K562 (cell line): ENCODE results near the gene ELK4. TPM values are rescaled to one million over a fixed set of nuclear protein-coding genes. Genes with fewer than 3 reads are reported as not detected.
A peak's percentile ranks its signal among the peaks of the same experiment; 100 is the strongest.

ENCODE experiments used
- ATAC-seq: fragments of 200-7000 bp; cut with Tn5 transposase; 3 replicates; pipeline ENCODE4 v1.9.1; 2020; ENCODE audit warnings: moderate library complexity
- BruUV-seq: library from RNA; stranded (reverse); fragments of 400-500 nt; replicated peaks from 2 replicates; lab custom pipeline; 2021; lab: Mats Ljungman, UMichigan
- CTCF ChIA-PET: fragments of 300-600 bp; formaldehyde crosslinking; extraction: SDS; loops from one replicate; lab custom pipeline; 2021; ENCODE audit warnings: low intra/inter-chr PET ratio; lab: Yijun Ruan, JAX
- POLR2A ChIA-PET: fragments of 300-600, 350-650 bp; sonication (Branson Sonifier 250); formaldehyde crosslinking; extraction: SDS; loops from one replicate; lab custom pipeline; 2021; ENCODE audit warnings: antibody characterized with exemption, inconsistent platforms; lab: Yijun Ruan, JAX
- DNase-seq, 4 experiments: peaks; one replicate each; pipeline versions ENCODE4 v3.0.0 to v3.0.0-alpha.2; 2011 to 2018; ENCODE audit warnings: low spot score in 3 of 4, mixed read lengths in 3 of 4; ENCODE audit errors: extremely low read depth in 1 of 4
- FAIRE-seq: peaks from 2 replicates; lab custom pipeline; 2011; peaks lifted over from hg19 to GRCh38; lab: Jason Lieb, UNC
- H2AFZ ChIP-seq: 2 replicates; pipeline ENCODE4 v1.6.0; 2011; ENCODE audit warnings: low read depth, low read length, control low read depth, inconsistent platforms
- H3K27ac ChIP-seq: fragments of 200-600 bp; 3 replicates; pipeline ENCODE4 v1.8.0; 2011; ENCODE audit warnings: low read depth, mild to moderate bottlenecking, control low read depth, inconsistent platforms, low read length, moderate library complexity, mixed read lengths; ENCODE audit errors: extremely low read depth
- H3K27me3 ChIP-seq, 2 experiments: fragments of 300-600 bp in 1 of 2; 2 replicates in 1 of 2; 3 replicates in 1 of 2; pipeline versions ENCODE4 v1.6.0 to v1.8.0; 2011; ENCODE audit warnings: inconsistent platforms in 2 of 2, low read length in 2 of 2, mild to moderate bottlenecking in 1 of 2, mixed read lengths in 1 of 2, moderate library complexity in 1 of 2; ENCODE audit not compliant: control insufficient read depth in 2 of 2, insufficient read depth in 2 of 2
- H3K36me3 ChIP-seq: fragments of 300-600 bp; 3 replicates; pipeline ENCODE4 v1.8.0; 2011; ENCODE audit warnings: mild to moderate bottlenecking, low read length, inconsistent platforms; ENCODE audit not compliant: control insufficient read depth, insufficient read depth
- H3K4me1 ChIP-seq, 2 experiments: fragments of 200-600 bp in 1 of 2; replicated peaks in 1 of 2; 2 replicates in 1 of 2; 3 replicates in 1 of 2; pipeline versions ENCODE4 v1.5.1 to v1.8.0; 2011; ENCODE audit warnings: inconsistent platforms in 2 of 2, low read length in 2 of 2, mild to moderate bottlenecking in 1 of 2, mixed read lengths in 1 of 2, moderate library complexity in 1 of 2; ENCODE audit not compliant: control insufficient read depth in 2 of 2, insufficient read depth in 2 of 2
- H3K4me2 ChIP-seq: 2 replicates; pipeline ENCODE4 v1.6.1; 2011; ENCODE audit warnings: low read length, control low read depth, inconsistent platforms, mixed read lengths; ENCODE audit not compliant: insufficient read depth
- H3K4me3 ChIP-seq: fragments of 200-600 bp; sonication (generic), shearing (Covaris generic); 2 replicates; pipeline ENCODE4 v1.5.1; 2016; ENCODE audit warnings: control low read depth, inconsistent platforms
- H3K79me2 ChIP-seq: fragments of 200-600 bp; 3 replicates; pipeline ENCODE4 v1.8.0; 2011; ENCODE audit warnings: low read length, inconsistent platforms; ENCODE audit not compliant: control insufficient read depth, insufficient read depth
- H3K9ac ChIP-seq, 2 experiments: 2 replicates each; pipeline versions ENCODE4 v1.6.0 to v1.6.1; 2011; ENCODE audit warnings: low read depth in 2 of 2, low read length in 2 of 2, control low read depth in 1 of 2, inconsistent platforms in 1 of 2, mild to moderate bottlenecking in 1 of 2, mixed read lengths in 1 of 2; ENCODE audit not compliant: insufficient read depth in 1 of 2
- H3K9me1 ChIP-seq: one replicate; pipeline ENCODE4 v1.6.0; 2011; ENCODE audit warnings: inconsistent platforms, mild to moderate bottlenecking, low read length, moderate library complexity; ENCODE audit not compliant: control insufficient read depth, insufficient read depth
- H3K9me3 ChIP-seq: replicated peaks from 2 replicates; pipeline ENCODE4 v1.5.1; 2011; ENCODE audit warnings: low read depth, low read length, inconsistent platforms; ENCODE audit not compliant: control insufficient read depth, insufficient read depth
- H4K20me1 ChIP-seq: replicated peaks from 2 replicates; pipeline ENCODE4 v1.6.1; 2011; ENCODE audit warnings: low read length, inconsistent platforms, mixed read lengths; ENCODE audit not compliant: control insufficient read depth, insufficient read depth
- CC2D1A ChIP-seq: fragments of 450-650 bp; IDR thresholded peaks from 2 replicates; pipeline ENCODE4 v1.6.1; 2017; ENCODE audit warnings: mild to moderate bottlenecking
- CCAR2 ChIP-seq: fragments of 200-400 bp; formaldehyde crosslinking; IDR thresholded peaks from 2 replicates; pipeline ENCODE4 v1.6.1; 2017; ENCODE audit warnings: mild to moderate bottlenecking, low read depth, low read length
- CREB5 ChIP-seq: fragments of 250-450 bp; sonication (Bioruptor Pico); IDR thresholded peaks from 2 replicates; pipeline ENCODE4 v1.5.0; 2020; ENCODE audit warnings: mild to moderate bottlenecking
- FIP1L1 ChIP-seq: fragments of 200-400 bp; formaldehyde crosslinking; IDR thresholded peaks from 2 replicates; pipeline ENCODE4 v1.6.1; 2018; ENCODE audit warnings: mild to moderate bottlenecking, low read depth, low read length; ENCODE audit not compliant: poor library complexity, severe bottlenecking
- GTF3C2 ChIP-seq: IDR thresholded peaks from 3 replicates; pipeline ENCODE4 v1.6.1; 2011; ENCODE audit warnings: borderline replicate concordance, mild to moderate bottlenecking, moderate library complexity; ENCODE audit not compliant: insufficient read length; ENCODE audit errors: extremely low read depth
- HMGN3 ChIP-seq: IDR thresholded peaks from 2 replicates; pipeline ENCODE4 v1.6.1; 2011; ENCODE audit warnings: borderline replicate concordance, low read depth, mild to moderate bottlenecking, mixed read lengths, low read length; ENCODE audit not compliant: insufficient read length; ENCODE audit errors: extremely low read depth
- KHSRP ChIP-seq: fragments of 450-650 bp; IDR thresholded peaks from 2 replicates; pipeline ENCODE4 v1.6.1; 2017
- PTTG1 ChIP-seq: fragments of 450-650 bp; IDR thresholded peaks from 2 replicates; pipeline ENCODE4 v1.6.1; 2016; ENCODE audit warnings: low read depth, mild to moderate bottlenecking, missing genetic modification characterization, missing compliant biosample characterization
- TAL1 ChIP-seq: fragments of 450-650 bp; IDR thresholded peaks from 2 replicates; pipeline ENCODE4 v1.6.1; 2016; ENCODE audit warnings: mild to moderate bottlenecking
- ZNF121 ChIP-seq: sonication (generic); formaldehyde crosslinking; conservative IDR thresholded peaks from 2 replicates; pipeline ENCODE4 v1.8.0; 2022; ENCODE audit warnings: missing genetic modification reagents
- ZNF316 ChIP-seq: fragments of 450-650 bp; IDR thresholded peaks from 2 replicates; pipeline ENCODE4 v1.6.1; 2016
- ZNF583 ChIP-seq: fragments of 250-450 bp; sonication (Bioruptor Pico); IDR thresholded peaks from 2 replicates; pipeline ENCODE4 v1.4.0; 2020
- WGBS: fragments of 100-300 bp; shearing (Covaris generic); methylation state at CpG from one replicate; pipeline ENCODE4 v1.1.6; 2016; ENCODE audit warnings: low coverage, mixed read lengths; ENCODE audit not compliant: insufficient coverage; ENCODE audit errors: missing lambda C conversion rate; 5-methylcytosine and 5-hydroxymethylcytosine counted together
- in situ Hi-C: fragments of 300-500 bp; cut with MboI; formaldehyde crosslinking; loops from 4 replicates; pipeline ENCODE4 v1.15.0; 2018; ENCODE audit warnings: inconsistent platforms, mixed read lengths
- intact Hi-C: fragments of 100-400 bp; cut with micrococcal nuclease; formaldehyde crosslinking; loops from 2 replicates; pipeline ENCODE4 v1.14.2; 2022
- polyA plus RNA-seq, 8 experiments: library from polyadenylated mRNA; depleted of rRNA in 4 of 8; stranded (reverse) in 5 of 8; unstranded in 3 of 8; fragments of >200 nt; fragmentation: Nextera tagmentation in 2 of 8; fragmentation: Illumina TruSeq in 1 of 8; extraction: Ambion mirVana in 2 of 8; extraction: Trizol in 1 of 8; gene quantifications; 2 replicates each; pipeline versions ENCODE4 v1.2.1 to v1.2.3, GENCODE V29; 2011 to 2014; ENCODE audit warnings: inconsistent platforms in 1 of 8, missing spikeins in 1 of 8
- total RNA-seq, 7 experiments: library from RNA; depleted of rRNA in 6 of 7; stranded (reverse); fragments of >200 nt in 6 of 7; fragmentation: Illumina TruSeq in 2 of 7; extraction: Trizol in 2 of 7; gene quantifications; 2 replicates each; pipeline versions ENCODE4 v1.2.1 to v1.2.3, GENCODE V29; 2011 to 2021; ENCODE audit warnings: low replicate concordance in 1 of 7
- TF ChIP-seq, protein P1 (sequence below): fragments of 450-650 bp; IDR thresholded peaks from 2 replicates; pipeline ENCODE4 v1.6.1; 2014; ENCODE audit warnings: low read depth, mild to moderate bottlenecking, moderate library complexity, borderline replicate concordance
- TF ChIP-seq, protein P2 (sequence below): IDR thresholded peaks from 2 replicates; pipeline ENCODE4 v1.6.1; 2016; ENCODE audit warnings: missing genetic modification characterization, missing compliant biosample characterization

The ELK4 gene
- total and polyA plus RNA-seq, 9 of the 15 experiments (the other 6 are each of a cell fraction or from before 2014, with no cell fraction given), result 2.0 to 21.7 (median 9.2) TPM

DNA sequence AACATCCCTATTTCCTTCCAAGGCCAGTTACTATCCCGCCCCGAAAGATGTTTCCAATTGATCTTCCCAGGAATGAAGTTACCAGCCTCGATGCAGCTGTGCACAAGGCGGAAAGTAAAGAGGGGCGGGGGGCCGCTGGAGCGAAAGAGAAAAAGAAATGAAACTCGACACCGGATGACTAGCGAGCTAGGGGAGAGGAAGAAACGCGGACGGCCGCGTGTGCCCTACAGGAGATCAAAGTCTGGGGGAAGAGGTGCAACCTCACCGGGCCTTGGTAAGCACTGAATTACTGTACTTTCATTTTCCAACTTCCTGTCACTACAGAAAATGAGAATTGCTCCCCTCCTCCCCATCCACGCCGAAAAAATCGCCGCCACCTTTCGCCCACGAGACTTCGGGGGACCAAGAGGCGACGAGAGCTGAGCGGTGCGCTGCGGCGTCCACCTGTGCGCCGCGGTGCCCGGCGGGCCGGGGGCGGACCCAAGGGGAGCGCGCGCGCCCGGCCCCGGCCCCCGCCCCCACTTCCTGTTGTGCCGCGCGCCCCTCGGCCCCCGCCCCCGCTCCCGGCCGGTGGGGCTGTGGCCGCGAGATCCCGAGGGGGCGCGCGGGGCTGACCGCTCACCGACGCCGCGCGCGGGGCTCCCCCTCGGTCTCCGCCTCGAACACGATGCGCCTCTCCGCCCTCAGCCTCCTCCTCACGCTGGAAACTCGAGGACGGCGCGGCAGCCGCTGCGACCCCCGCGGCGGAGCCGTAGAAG lies 622 bp downstream of the ELK4 start:
- TSS peak; percentile 49 for BruUV-seq
- Histone ChIP-seq H3K4me3 (peak overlapping the region; percentile 62), H3K9ac (peak overlapping the region; percentile 84 to 96), H3K27ac (peak overlapping the region; percentile 93), H3K9me1 (no peaks in the 10 kb centered on the region), H3K79me2 (peaks cover 55% of the 10 kb centered on the region), H2AFZ (peak overlapping the region; percentile 84), H3K27me3 (no peaks in the 10 kb centered on the region), H3K4me1 (peaks cover 11 to 15% of the 10 kb centered on the region in 2 experiments), H3K9me3 (no peaks in the 10 kb centered on the region), H3K4me2 (peak overlapping the region; percentile 89), H3K36me3 (peaks cover 22% of the 10 kb centered on the region; the same call in 2 of the 3 replicates), H4K20me1 (no peaks in the 10 kb centered on the region)
- FAIRE-seq, result peak; percentile 80
- in situ Hi-C loops, result no loop called here
- peak; percentile 88 to 93 (median 92) for DNase-seq
- ChIA-PET POLR2A (interaction anchor here (0.6 to 2.9 kb wide), 18 partner anchors 8 to 353 kb away, joined by 3 to 22 read pairs (median 6); no protein-coding TSS in a partner anchor), CTCF (interaction anchor here (1.3 to 3.6 kb wide), 2 partner anchors 41 to 102 kb away, joined by 6 to 44 read pairs; no protein-coding TSS in a partner anchor)
- WGBS, result under 1% methylated on average over 42 of the region's 81 CpGs
- intact Hi-C loops, result no loop called here
- peak; percentile 81 for ATAC-seq
- peak; percentile 30; the same call in 1 of the 2 replicates for TF ChIP-seq ZNF316
- TF ChIP-seq FIP1L1, result no peak
- TF ChIP-seq TAL1, result no peak
- TF ChIP-seq HMGN3, result peak; percentile 16
- no peak for TF ChIP-seq KHSRP
- no peak for TF ChIP-seq CREB5 (CRISPR knock-in tag)
- TF ChIP-seq ZNF121 (CRISPR knock-in tag), result no peak
- peak; percentile 37; the same call in 1 of the 2 replicates for TF ChIP-seq CC2D1A
- TF ChIP-seq, protein P1, sequence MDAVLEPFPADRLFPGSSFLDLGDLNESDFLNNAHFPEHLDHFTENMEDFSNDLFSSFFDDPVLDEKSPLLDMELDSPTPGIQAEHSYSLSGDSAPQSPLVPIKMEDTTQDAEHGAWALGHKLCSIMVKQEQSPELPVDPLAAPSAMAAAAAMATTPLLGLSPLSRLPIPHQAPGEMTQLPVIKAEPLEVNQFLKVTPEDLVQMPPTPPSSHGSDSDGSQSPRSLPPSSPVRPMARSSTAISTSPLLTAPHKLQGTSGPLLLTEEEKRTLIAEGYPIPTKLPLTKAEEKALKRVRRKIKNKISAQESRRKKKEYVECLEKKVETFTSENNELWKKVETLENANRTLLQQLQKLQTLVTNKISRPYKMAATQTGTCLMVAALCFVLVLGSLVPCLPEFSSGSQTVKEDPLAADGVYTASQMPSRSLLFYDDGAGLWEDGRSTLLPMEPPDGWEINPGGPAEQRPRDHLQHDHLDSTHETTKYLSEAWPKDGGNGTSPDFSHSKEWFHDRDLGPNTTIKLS, result peak; percentile 78
- no peak for TF ChIP-seq GTF3C2
- no peak for TF ChIP-seq PTTG1 (tag)
- TF ChIP-seq, protein P2, sequence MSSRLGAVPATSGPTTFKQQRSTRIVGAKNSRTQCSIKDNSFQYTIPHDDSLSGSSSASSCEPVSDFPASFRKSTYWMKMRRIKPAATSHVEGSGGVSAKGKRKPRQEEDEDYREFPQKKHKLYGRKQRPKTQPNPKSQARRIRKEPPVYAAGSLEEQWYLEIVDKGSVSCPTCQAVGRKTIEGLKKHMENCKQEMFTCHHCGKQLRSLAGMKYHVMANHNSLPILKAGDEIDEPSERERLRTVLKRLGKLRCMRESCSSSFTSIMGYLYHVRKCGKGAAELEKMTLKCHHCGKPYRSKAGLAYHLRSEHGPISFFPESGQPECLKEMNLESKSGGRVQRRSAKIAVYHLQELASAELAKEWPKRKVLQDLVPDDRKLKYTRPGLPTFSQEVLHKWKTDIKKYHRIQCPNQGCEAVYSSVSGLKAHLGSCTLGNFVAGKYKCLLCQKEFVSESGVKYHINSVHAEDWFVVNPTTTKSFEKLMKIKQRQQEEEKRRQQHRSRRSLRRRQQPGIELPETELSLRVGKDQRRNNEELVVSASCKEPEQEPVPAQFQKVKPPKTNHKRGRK, result peak; percentile 9; the same call in 1 of the 2 replicates
- 0 out of 2 replicates have a peak, but pooled peaks have one; percentile 48 for TF ChIP-seq ZNF583 (CRISPR knock-in tag)
- TF ChIP-seq CCAR2, result no peak
